HG02943 (cell line): ENCODE data around the gene OSBPL2.

Experiments used
- ATAC-seq: cut with Tn5 transposase; IDR thresholded peaks from one replicate; pipeline ENCODE4 v1.9.1; 2021; ENCODE audit warnings: mild to moderate bottlenecking, low read depth, moderate library complexity; ENCODE audit not compliant: unreplicated experiment

The OSBPL2 gene

DNA sequence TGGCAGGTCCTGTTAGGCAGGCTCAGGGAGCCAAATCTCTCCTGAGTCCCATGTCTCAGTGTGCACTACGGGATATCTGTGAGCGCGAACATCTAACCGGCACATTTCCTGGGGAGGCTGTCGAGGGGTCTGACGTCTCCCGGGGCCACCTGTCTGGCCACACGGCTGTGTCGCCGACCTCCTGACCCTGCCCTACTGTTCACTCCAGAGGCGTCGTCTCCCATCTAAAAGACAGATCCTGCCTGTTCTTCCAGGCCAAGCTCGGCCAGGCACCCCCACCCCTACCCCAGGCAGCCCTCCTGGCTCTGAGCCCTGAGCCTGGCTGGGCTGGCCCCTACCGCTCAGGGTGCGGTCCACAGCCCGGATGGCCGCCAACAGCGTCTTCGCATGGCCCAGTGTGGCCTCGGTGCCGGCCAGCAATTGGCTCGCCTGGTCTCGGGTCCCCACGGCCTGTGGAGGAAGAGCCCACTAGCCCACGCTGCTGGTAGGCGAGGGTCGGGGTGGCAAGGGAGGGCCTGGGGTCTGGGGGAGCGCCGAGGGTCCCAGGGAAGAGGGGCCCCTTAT is 81.1 kb downstream of the OSBPL2 start:
- no peak for ATAC-seq

GRCh38 chr20:62320581-62321354 is 82.4 kb downstream of the OSBPL2 start:
- no peak for ATAC-seq

- no peak for ATAC-seq
Observed at GRCh38 chr20:62321521-62321948, 83.2 kb downstream of the OSBPL2 start.

GRCh38 chr20:62321975-62322374 is 83.7 kb downstream of the OSBPL2 start:
- no peak for ATAC-seq

DNA sequence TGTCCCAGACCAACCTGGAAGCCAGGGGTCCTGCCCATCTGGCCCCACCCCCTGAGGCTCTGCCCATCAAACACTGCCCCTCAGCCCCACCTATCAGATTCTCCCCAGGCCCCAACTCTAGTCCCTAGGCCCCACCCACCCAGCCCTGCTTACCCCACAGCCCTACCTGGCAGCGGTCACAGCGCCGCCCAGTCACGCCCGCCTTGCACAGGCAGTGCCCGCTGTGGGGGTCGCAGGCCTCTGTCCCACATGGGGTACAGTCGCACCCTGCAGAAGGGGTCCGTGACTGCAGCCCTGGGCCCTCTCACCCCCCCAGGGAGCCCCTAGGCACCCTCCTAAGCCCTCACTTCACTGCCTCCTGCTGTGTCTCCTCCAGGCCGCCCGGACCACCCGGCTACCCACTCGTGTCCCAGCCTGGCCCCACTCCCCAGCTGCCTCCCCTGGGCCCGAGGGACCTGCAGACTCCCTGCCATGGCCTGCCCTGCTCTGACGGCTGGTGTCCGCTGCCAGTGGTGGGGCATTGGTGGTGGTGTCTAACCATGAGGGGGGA is 84.2 kb downstream of the OSBPL2 start:
- no peak for ATAC-seq

- no peak for ATAC-seq
Observed at GRCh38 chr20:62323146-62323979, 85.0 kb downstream of the OSBPL2 start.

DNA sequence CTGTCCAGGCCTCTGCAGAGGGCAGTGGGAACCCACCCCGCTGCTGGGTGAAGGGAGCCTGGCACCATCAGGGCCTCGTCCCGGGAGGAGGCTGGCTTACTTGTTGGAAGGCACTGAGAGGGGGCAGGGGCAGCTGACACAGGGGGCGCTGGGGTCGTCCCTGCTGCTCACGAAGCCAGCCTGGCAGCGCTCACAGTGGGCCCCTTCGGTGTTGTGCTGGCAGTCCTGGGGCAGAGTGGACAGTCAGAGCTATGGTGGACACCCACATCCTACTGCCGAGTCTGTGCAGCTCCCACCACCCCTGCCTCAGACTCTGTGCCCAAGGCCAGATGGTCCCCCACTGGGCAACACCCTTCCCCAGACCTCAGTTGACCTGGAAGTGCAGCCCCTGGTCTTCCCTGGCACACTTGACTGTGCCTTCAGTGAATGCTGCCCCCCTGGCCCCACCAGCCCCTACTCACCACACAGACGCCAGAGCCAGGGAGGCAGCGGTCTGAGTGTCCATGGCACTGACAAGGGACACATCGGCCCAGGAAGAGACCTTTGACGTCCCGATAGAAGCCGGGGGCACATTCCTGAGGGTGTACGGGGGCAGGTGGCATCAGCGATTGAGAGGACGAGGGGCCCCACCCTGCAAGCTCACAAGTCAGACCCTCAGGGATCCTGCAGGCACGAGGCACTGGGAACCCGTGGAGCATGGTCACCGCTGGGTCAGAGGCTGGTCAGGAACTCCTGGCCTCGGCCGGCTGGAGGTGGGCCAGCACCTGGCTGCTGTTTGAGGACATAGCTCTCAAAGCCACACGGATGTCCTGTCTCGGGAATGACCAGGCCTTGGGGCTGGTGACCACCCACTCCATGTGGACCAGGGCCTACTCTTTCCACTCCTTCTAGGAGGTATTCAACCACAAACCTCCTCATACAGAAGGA is 85.9 kb downstream of the OSBPL2 start:
- no peak for ATAC-seq

DNA sequence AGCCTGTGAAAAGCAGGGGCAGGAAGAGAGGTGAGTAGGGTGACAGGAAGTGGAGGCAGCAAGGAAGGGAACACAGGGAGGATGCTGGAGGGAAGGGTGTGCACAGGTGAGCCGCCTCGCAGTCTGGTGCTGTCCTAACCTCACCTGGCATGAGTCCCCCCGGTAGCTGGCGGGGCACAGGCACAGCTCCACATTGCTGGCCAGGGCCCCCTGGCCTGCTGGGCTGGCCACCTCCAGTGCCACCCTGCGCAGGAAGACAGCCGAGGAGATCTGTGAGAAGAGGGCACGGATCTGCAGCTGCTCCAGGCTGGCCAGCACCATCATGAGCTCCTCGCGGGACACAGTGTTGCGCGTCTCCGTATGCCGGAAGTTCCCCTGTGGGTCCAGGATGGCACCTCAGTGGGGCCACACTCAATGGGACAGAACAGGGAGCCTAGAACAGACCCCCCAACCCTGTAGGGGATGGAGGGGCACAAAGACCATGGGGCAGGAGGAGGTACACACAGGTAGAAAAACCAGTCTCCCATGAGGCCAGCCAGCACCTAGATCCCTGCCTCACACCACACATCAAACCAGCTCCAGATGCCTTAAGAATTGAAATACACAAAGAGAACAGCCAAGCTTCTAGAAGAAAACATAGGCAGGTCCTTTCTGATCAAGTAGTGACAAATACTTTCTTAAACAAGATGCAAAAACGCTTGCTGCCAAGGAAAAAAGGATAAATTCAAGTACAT is 87.0 kb downstream of the OSBPL2 start:
- ATAC-seq, result no peak

- no peak for ATAC-seq
Observed at GRCh38 chr20:62326559-62326958, 88.2 kb downstream of the OSBPL2 start.

DNA sequence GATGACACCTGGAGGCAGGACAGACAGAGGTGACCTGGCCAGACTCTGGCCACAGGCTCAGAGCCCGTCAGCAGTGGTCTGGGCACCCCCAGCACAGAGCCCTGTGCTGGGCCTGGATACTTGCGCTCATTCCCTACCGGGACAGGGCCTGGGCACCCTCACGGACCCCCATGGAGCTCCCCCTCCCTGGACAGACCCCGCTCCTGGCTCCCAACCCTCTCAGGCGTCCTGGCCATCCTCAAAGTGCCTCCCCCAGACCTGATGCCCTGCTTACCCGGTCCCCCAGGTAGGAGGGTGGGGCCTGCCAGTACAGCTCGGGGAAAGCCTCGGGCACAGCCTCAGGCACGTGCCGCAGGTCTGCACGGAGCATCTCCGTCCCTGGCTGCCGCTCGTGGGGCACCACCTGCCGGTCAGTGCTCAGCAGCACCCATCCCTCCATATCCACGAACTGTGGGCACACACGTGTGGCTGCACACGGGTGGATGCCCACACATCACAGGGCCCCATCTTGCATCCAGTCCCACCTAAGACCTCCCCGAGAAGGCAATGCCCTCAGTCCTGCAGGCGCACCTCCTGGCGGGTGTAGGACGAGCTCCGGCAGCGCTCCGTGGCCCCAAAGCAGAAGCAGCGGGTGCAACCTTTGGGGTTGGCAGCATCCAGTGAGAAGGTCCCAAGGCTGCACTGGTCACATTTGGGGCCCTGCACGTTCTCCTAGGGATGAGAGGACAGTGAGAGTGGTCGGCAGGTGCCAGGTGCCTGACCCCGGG is 88.8 kb downstream of the OSBPL2 start:
- ATAC-seq, result no peak

DNA sequence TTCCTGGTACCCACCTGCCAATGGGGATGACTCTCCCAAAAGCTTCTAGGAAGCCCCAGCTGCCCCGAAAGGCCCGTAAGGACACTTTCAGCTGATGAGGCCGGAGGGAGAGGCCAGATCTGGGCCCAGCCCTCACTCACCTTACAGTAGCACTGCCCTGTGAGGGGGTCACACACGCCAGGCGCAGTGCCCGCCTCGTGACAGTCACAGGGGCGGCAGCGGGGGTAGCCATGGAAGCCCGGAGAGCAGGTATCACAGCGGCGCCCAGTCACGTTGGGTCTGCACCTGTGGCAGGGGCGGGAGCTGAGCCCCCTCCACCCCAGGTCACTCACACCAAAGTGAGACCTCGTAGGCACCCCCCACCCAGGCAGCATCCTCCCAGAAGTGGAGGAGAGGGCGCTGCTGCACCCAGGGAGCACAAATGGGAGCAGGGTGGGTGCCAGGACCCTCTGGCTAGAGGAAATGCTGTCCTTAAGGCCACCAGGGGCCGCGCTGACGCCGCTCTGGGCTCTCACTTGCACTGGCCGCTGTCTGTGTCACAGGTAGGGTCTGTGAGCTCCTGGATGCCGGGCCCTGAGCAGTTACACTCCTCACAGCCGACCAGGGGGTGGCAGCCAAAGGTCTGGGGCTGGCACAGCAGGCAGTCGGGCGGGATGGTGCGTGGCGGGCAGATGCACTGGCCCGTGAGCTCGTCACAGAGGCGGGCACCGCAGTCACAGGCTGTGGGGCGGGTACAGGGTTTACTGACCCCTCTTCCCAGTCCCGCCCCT is 89.6 kb downstream of the OSBPL2 start:
- no peak for ATAC-seq

DNA sequence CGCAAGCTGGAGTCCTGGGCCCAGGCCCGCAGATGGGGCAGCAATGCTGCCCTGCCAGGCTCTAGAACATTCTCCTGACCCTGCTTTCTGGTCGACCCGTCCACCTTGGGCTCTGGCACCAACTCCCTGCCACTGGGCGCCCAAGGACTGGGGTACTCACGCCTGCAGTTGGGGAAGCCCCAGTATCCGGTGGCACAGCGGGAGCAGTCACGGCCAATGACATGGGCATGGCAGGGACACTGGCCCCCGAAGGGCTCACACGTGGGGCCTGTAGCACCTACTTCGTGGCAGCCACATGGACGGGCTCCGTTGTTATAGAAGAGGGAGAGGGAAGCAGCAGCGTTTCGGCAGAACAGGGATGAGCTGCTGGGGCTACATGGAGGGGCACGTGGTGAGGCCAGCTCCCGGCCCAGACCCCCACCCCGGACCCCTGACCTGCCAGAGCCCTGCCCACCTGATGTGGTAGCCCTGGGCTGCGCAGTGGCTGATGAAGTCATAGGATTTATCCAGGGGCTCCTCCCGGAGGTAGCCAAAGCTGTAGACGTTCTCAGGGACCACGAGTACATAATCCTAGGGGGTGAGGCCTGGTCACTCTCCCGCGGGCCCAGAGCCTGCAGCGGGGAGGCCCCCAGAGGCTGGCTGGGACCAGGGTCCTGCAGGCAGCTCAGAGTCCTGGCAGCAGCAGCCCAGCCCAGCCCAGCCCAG is 90.5 kb downstream of the OSBPL2 start:
- ATAC-seq, result no peak

GRCh38 chr20:62329389-62330377 is 91.4 kb downstream of the OSBPL2 start:
- no peak for ATAC-seq

DNA sequence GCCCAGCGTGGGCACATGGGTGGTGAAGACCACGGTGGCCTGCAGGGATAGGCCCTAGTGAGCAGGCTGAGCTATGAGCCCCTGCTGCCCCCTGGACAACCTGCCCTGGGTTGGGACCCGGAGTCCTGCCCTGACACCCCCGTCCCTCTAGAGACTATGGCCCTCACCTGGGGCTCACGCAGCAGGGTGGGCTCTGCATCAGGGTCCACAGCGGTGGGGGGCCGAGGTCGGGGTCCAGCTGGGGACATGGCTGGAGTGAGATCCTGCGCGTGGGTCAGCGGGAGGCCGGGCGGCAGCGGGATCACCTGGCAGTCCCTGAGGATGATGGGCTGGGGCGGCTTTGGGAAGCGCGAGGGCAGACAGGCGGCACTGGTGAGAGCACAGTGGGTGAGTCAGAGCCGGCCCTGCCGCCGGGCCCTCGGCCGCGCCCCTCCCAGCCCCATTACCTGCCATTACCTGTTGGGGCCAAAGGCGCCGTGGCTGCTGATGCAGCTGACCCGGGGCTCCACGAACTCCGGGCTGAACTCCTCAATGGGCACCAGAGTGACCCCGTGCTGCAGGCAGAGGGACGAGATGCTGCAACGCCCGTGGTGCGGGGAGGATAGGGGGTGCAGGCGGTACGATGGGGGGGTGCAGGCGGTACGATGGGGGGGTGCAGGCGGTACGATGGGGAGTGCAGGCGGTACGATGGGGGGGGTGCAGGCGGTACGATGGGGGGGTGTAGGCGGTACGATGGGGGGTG is 92.4 kb downstream of the OSBPL2 start:
- ATAC-seq, result no peak

- no peak for ATAC-seq
Observed at GRCh38 chr20:62331347-62331746, 93.0 kb downstream of the OSBPL2 start.
